CD4-positive, alpha-beta T cell treated with Interleukin-15 for 4 hours (primary cell): Measurements from ENCODE around the gene ATP8B4.
"Not testable (repeated sequence)": the region's sequence is repeated elsewhere in the genome, so short reads cannot be mapped to it uniquely, and the experiment has no call there.

Experiments used
- DNase-seq: peaks from one replicate; pipeline ENCODE4 v3.0.0-alpha.2; 2020; ENCODE audit warnings: low spot score

The ATP8B4 gene

GRCh38 chr15:50107591-50108408, 11.2 kb downstream of the ATP8B4 start:
- no peak for DNase-seq

GRCh38 chr15:50107157-50107556, 11.9 kb downstream of the ATP8B4 start:
- no peak for DNase-seq

GRCh38 chr15:50106457-50106856, 12.6 kb downstream of the ATP8B4 start:
- DNase-seq: no peak

GRCh38 chr15:50100486-50100885, 18.5 kb downstream of the ATP8B4 start:
- no peak for DNase-seq

- DNase-seq: no peak
Measured at GRCh38 chr15:50098545-50098944, 20.5 kb downstream of the ATP8B4 start.

GRCh38 chr15:50095938-50096821, 22.9 kb downstream of the ATP8B4 start:
- no peak for DNase-seq

GRCh38 chr15:50089386-50089785, 29.6 kb downstream of the ATP8B4 start:
- DNase-seq: not testable (repeated sequence)

GRCh38 chr15:50084932-50085331, 34.1 kb downstream of the ATP8B4 start:
- no peak for DNase-seq

- DNase-seq: no peak
Measured at GRCh38 chr15:50083424-50084025, 35.5 kb downstream of the ATP8B4 start.

GRCh38 chr15:50082066-50082465, 37.0 kb downstream of the ATP8B4 start:
- no peak for DNase-seq

- DNase-seq: no peak
Measured at GRCh38 chr15:50077651-50078050, 41.4 kb downstream of the ATP8B4 start.

GRCh38 chr15:50077176-50077575, 41.9 kb downstream of the ATP8B4 start:
- no peak for DNase-seq

GRCh38 chr15:50075319-50075718, 43.7 kb downstream of the ATP8B4 start:
- DNase-seq: no peak

GRCh38 chr15:50071551-50072258, 47.3 kb downstream of the ATP8B4 start:
- DNase-seq: no peak

GRCh38 chr15:50068016-50068415, 51.0 kb downstream of the ATP8B4 start:
- DNase-seq: no peak

- no peak for DNase-seq
Measured at GRCh38 chr15:50067254-50067653, 51.8 kb downstream of the ATP8B4 start.

- DNase-seq: no peak
Measured at GRCh38 chr15:50066666-50067065, 52.4 kb downstream of the ATP8B4 start.

GRCh38 chr15:50066202-50066601, 52.8 kb downstream of the ATP8B4 start:
- peak; percentile 12 for DNase-seq

GRCh38 chr15:50065279-50065678, 53.8 kb downstream of the ATP8B4 start:
- no peak for DNase-seq

GRCh38 chr15:50064673-50065072, 54.4 kb downstream of the ATP8B4 start:
- no peak for DNase-seq

GRCh38 chr15:50063226-50063625, 55.8 kb downstream of the ATP8B4 start:
- DNase-seq: no peak

- DNase-seq: no peak
Measured at GRCh38 chr15:50061503-50061902, 57.5 kb downstream of the ATP8B4 start.
